Ishikawa (cell line): Measurements from ENCODE around the gene GDPD3.

Experiments
- EP300 ChIP-seq: IDR thresholded peaks from 2 replicates; pipeline ENCODE4 v1.6.1; 2012; ENCODE audit warnings: borderline replicate concordance
- NFIC ChIP-seq: IDR thresholded peaks from 2 replicates; pipeline ENCODE4 v1.6.1; 2012

DNA sequence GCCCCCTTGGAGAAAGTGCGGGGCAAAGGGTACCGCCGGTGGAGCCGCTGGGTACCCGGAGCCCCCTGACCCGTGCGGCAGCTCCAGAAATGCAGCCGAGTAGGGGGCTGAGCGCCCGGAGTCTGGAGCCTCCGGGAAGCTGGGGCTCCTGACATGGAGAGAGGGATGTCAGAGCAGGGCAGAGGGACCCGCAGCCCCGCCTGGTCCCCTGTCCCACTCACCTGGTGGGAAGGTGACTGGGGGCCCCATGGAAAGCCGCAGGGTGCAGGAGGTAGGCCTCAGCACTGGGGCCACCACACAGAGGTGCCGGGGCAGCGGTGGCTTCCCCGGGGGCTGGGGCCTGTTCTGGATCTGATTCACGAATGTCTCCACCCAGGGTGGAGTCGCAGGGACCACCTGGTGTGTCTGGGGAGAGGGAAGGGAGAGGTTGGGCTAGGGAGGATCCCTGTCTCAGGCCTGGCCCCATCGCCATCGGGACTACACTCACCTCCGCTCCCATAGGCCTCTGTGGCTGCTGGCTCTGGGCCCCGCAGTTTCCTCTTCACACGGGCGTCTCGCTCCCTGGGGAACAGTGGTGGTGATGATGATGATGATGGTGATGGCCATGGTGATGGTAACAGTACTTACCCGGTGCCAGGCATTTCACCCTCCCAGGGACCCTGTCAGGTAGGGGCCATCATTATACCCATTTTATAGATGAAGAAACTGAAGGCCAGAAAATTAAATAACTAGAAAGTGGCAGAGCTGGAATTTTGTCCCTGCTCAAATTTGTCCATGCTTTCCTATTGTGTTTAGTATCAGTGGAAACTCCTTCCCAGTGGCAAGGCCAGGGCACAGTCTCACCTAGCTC, 26.8 kb downstream of the GDPD3 start:
- TF ChIP-seq NFIC: no peak
- no peak for TF ChIP-seq EP300
